Astrocyte (in vitro differentiated cells and primary cell): Measurements from ENCODE around the gene SECISBP2L.

Source experiments
- CTCF ChIP-seq: IDR thresholded peaks from 2 replicates; pipeline ENCODE4 v1.5.1; 2011; ENCODE audit warnings: low read depth, mild to moderate bottlenecking, inconsistent platforms, low read length, moderate library complexity; ENCODE audit not compliant: insufficient read depth
- EZH2 ChIP-seq: IDR thresholded peaks from 2 replicates; pipeline ENCODE4 v1.6.1; 2012; ENCODE audit warnings: mild to moderate bottlenecking, low read length, inconsistent platforms; ENCODE audit not compliant: insufficient read depth

- TF ChIP-seq CTCF (no peak), EZH2 (no peak)
Measured at GRCh38 chr15:49024840-49025239, 21.4 kb downstream of the SECISBP2L start.
